K562 (cell line): ENCODE measurements around the gene CSRNP2. TPM values are rescaled to one million over a fixed set of nuclear protein-coding genes. Genes with fewer than 3 reads are reported as not detected.
A peak's percentile ranks its signal among the peaks of the same experiment; 100 is the strongest.

Experiments used
- AFF4 ChIP-seq: sonication (generic); formaldehyde crosslinking; IDR thresholded peaks from 2 replicates; pipeline ENCODE4 v1.8.0; 2023; ENCODE audit warnings: mild to moderate bottlenecking, missing genetic modification reagents
- ATF4 ChIP-seq: fragments of 450-650 bp; formaldehyde crosslinking; IDR thresholded peaks from 2 replicates; pipeline ENCODE4 v1.4.0; 2022; ENCODE audit warnings: mild to moderate bottlenecking, moderate library complexity
- CLOCK ChIP-seq: fragments of 250-450 bp; sonication (Bioruptor Pico); IDR thresholded peaks from 2 replicates; pipeline ENCODE4 v1.4.0; 2020; ENCODE audit warnings: mild to moderate bottlenecking, moderate library complexity, borderline replicate concordance
- DNMT1 ChIP-seq: fragments of 450-650 bp; IDR thresholded peaks from 2 replicates; pipeline ENCODE4 v1.6.1; 2016; ENCODE audit warnings: antibody characterized with exemption, mild to moderate bottlenecking
- ETS1 ChIP-seq: conservative IDR thresholded peaks from 2 replicates; pipeline ENCODE4 v1.6.1; 2011; ENCODE audit warnings: low read depth, mild to moderate bottlenecking, low read length; ENCODE audit not compliant: control insufficient read depth
- EWSR1 ChIP-seq: fragments of 450-650 bp; IDR thresholded peaks from 2 replicates; pipeline ENCODE4 v1.6.1; 2018; ENCODE audit warnings: borderline replicate concordance, mild to moderate bottlenecking, low read depth, moderate library complexity; ENCODE audit not compliant: partially characterized antibody
- IRF9 ChIP-seq: fragments of 450-650 bp; IDR thresholded peaks from 2 replicates; pipeline ENCODE4 v1.6.1; 2016; ENCODE audit warnings: missing biosample characterization, missing genetic modification characterization
- MYNN ChIP-seq, 2 experiments: sonication (generic); formaldehyde crosslinking in 1 of 2; IDR thresholded peaks; 2 replicates each; pipeline versions ENCODE4 v1.5.0 to v1.6.1; 2016 to 2020; ENCODE audit warnings: antibody characterized with exemption in 1 of 2, missing genetic modification reagents in 1 of 2
- NBN ChIP-seq: fragments of 450-650 bp; IDR thresholded peaks from 2 replicates; pipeline ENCODE4 v1.6.1; 2016; ENCODE audit warnings: low read depth, mild to moderate bottlenecking
- NFXL1 ChIP-seq: fragments of 450-650 bp; formaldehyde crosslinking; IDR thresholded peaks from 2 replicates; pipeline ENCODE4 v1.4.0; 2021; ENCODE audit warnings: mild to moderate bottlenecking
- RNF219 ChIP-seq: fragments of 250-450 bp; sonication (Bioruptor Pico); IDR thresholded peaks from 2 replicates; pipeline ENCODE4 v1.5.0; 2022; ENCODE audit warnings: mild to moderate bottlenecking
- SETDB1 ChIP-seq: IDR thresholded peaks from one replicate; pipeline ENCODE4 v1.6.1; 2012; ENCODE audit warnings: low read length, control low read depth, inconsistent platforms
- SRF ChIP-seq, 2 experiments: fragments of 250-450, 450-650 bp in 1 of 2; sonication (Bioruptor Pico) in 1 of 2; sonication (generic) in 1 of 2; formaldehyde crosslinking; IDR thresholded peaks; 2 replicates each; pipeline versions ENCODE4 v1.5.0 to v1.5.1; 2020 to 2022; ENCODE audit warnings: mild to moderate bottlenecking in 1 of 2, missing genetic modification reagents in 1 of 2
- ZFP30 ChIP-seq: fragments of 250-450 bp; sonication (Bioruptor Pico); IDR thresholded peaks from 2 replicates; pipeline ENCODE4 v1.8.0; 2022; ENCODE audit warnings: moderate library complexity, mild to moderate bottlenecking, inconsistent platforms, borderline replicate concordance
- ZNF408 ChIP-seq: fragments of 250-450 bp; sonication (Bioruptor Pico); IDR thresholded peaks from 2 replicates; pipeline ENCODE4 v1.4.0; 2020; ENCODE audit warnings: low read depth, mild to moderate bottlenecking, moderate library complexity
- polyA plus RNA-seq, 8 experiments: library from polyadenylated mRNA; depleted of rRNA in 4 of 8; stranded (reverse) in 5 of 8; unstranded in 3 of 8; fragments of >200 nt; fragmentation: Nextera tagmentation in 2 of 8; fragmentation: Illumina TruSeq in 1 of 8; extraction: Ambion mirVana in 2 of 8; extraction: Trizol in 1 of 8; gene quantifications; 2 replicates each; pipeline versions ENCODE4 v1.2.1 to v1.2.3, GENCODE V29; 2011 to 2014; ENCODE audit warnings: inconsistent platforms in 1 of 8, missing spikeins in 1 of 8
- total RNA-seq, 7 experiments: library from RNA; depleted of rRNA in 6 of 7; stranded (reverse); fragments of >200 nt in 6 of 7; fragmentation: Illumina TruSeq in 2 of 7; extraction: Trizol in 2 of 7; gene quantifications; 2 replicates each; pipeline versions ENCODE4 v1.2.1 to v1.2.3, GENCODE V29; 2011 to 2021; ENCODE audit warnings: low replicate concordance in 1 of 7

CSRNP2 gene
- total and polyA plus RNA-seq, 9 of the 15 experiments (the other 6 are each of a cell fraction or from before 2014, with no cell fraction given), result 1.6 to 13.9 (median 5.9) TPM

GRCh38 chr12:51070004-51070403 is 13.4 kb downstream of the CSRNP2 start (continued):
- TF ChIP-seq CLOCK (no peak), IRF9 (tag) (peak; percentile 47; the same call in 1 of the 2 replicates), DNMT1 (no peak), ATF4 (peak; percentile 42; the same call in 1 of the 2 replicates), ZNF408 (CRISPR knock-in tag) (no peak), ZFP30 (no peak), NBN (no peak), EWSR1 (no peak), SETDB1 (no peak), MYNN (IDR thresholded peaks at IDR 0.05) (no peak), MYNN (CRISPR knock-in tag; IDR thresholded peaks at IDR 0.05) (no peak), SRF (CRISPR knock-in tag; IDR thresholded peaks at IDR 0.05) (no peak), NFXL1 (CRISPR knock-in tag) (no peak), ETS1 (no peak), RNF219 (CRISPR knock-in tag) (no peak), AFF4 (no peak)
